Astrocyte (in vitro differentiated cells and primary cell): ENCODE results near the gene PPP1R9A. TPM values are rescaled to one million over a fixed set of nuclear protein-coding genes. Genes with fewer than 3 reads are reported as not detected.

ENCODE experiments used
- DNase-seq: peaks from one replicate; pipeline ENCODE4 v3.0.0-alpha.2; 2010; ENCODE audit warnings: low read depth
- FAIRE-seq: peaks from 2 replicates; lab custom pipeline; 2011; peaks lifted over from hg19 to GRCh38; lab: Jason Lieb, UNC
- H2AFZ ChIP-seq: 2 replicates; pipeline ENCODE4 v1.6.0; 2012; ENCODE audit warnings: low read depth, low read length, inconsistent platforms
- H3K27ac ChIP-seq: 2 replicates; pipeline ENCODE4 v1.5.1; 2011; ENCODE audit warnings: low read depth, low read length, inconsistent platforms
- H3K27me3 ChIP-seq: 2 replicates; pipeline ENCODE4 v1.6.0; 2011; ENCODE audit warnings: low read length, inconsistent platforms; ENCODE audit not compliant: insufficient read depth
- H3K36me3 ChIP-seq: 2 replicates; pipeline ENCODE4 v1.5.1; 2011; ENCODE audit warnings: low read length, inconsistent platforms; ENCODE audit not compliant: insufficient read depth
- H3K4me1 ChIP-seq: 2 replicates; pipeline ENCODE4 v1.5.1; 2011; ENCODE audit warnings: low read length, inconsistent platforms; ENCODE audit not compliant: insufficient read depth
- H3K4me2 ChIP-seq: 2 replicates; pipeline ENCODE4 v1.6.0; 2012; ENCODE audit warnings: low read length, inconsistent platforms
- H3K4me3 ChIP-seq: 2 replicates; pipeline ENCODE4 v1.5.1; 2011; ENCODE audit warnings: low read depth, mild to moderate bottlenecking, low read length, inconsistent platforms; ENCODE audit not compliant: insufficient read depth
- H3K79me2 ChIP-seq: 2 replicates; pipeline ENCODE4 v1.6.0; 2012; ENCODE audit warnings: mild to moderate bottlenecking, low read length, inconsistent platforms; ENCODE audit not compliant: insufficient read depth
- H3K9ac ChIP-seq: 2 replicates; pipeline ENCODE4 v1.6.0; 2012; ENCODE audit warnings: mild to moderate bottlenecking, low read length, inconsistent platforms
- H3K9me3 ChIP-seq: 2 replicates; pipeline ENCODE4 v1.5.1; 2012; ENCODE audit warnings: low read depth, mild to moderate bottlenecking, low read length, inconsistent platforms; ENCODE audit not compliant: insufficient read depth
- H4K20me1 ChIP-seq: 2 replicates; pipeline ENCODE4 v1.6.0; 2012; ENCODE audit warnings: low read length, inconsistent platforms; ENCODE audit not compliant: insufficient read depth
- H3K27ac Mint-ChIP-seq: one replicate; pipeline ENCODE4 v1.8.0; 2021; ENCODE audit warnings: mild to moderate bottlenecking, mixed read lengths; ENCODE audit not compliant: unreplicated experiment
- H3K27me3 Mint-ChIP-seq: one replicate; pipeline ENCODE4 v1.8.0; 2021; ENCODE audit warnings: low read depth, mixed read lengths; ENCODE audit not compliant: unreplicated experiment
- H3K36me3 Mint-ChIP-seq: one replicate; pipeline ENCODE4 v1.8.0; 2021; ENCODE audit warnings: low read depth, mixed read lengths; ENCODE audit not compliant: unreplicated experiment
- H3K4me1 Mint-ChIP-seq: one replicate; pipeline ENCODE4 v1.8.0; 2021; ENCODE audit warnings: low read depth, mixed read lengths; ENCODE audit not compliant: unreplicated experiment
- H3K4me3 Mint-ChIP-seq: one replicate; pipeline ENCODE4 v1.8.0; 2021; ENCODE audit warnings: mild to moderate bottlenecking, moderate library complexity, mixed read lengths; ENCODE audit not compliant: unreplicated experiment
- H3K9me3 Mint-ChIP-seq: one replicate; pipeline ENCODE4 v1.8.0; 2021; ENCODE audit warnings: mild to moderate bottlenecking, mixed read lengths; ENCODE audit not compliant: unreplicated experiment
- EZH2 ChIP-seq: IDR thresholded peaks from 2 replicates; pipeline ENCODE4 v1.6.1; 2012; ENCODE audit warnings: mild to moderate bottlenecking, low read length, inconsistent platforms; ENCODE audit not compliant: insufficient read depth
- total RNA-seq: library from RNA; stranded (reverse); gene quantifications from 2 replicates; pipeline ENCODE4 v1.2.1, GENCODE V29; 2021
- TF ChIP-seq, protein P1 (sequence below): IDR thresholded peaks from 2 replicates; pipeline ENCODE4 v1.5.1; 2011; ENCODE audit warnings: low read depth, mild to moderate bottlenecking, inconsistent platforms, low read length, moderate library complexity; ENCODE audit not compliant: insufficient read depth

Gene PPP1R9A
- total RNA-seq, 1 donor from 2014 or later = 7.5 TPM

GRCh38 chr7:95026018-95026417 lies 118.6 kb downstream of the PPP1R9A start:
- Mint-ChIP-seq H3K27me3 (no peaks in the 10 kb centered on the region), H3K9me3 (peaks cover 29% of the 10 kb centered on the region), H3K27ac (no peak overlapping the region), H3K36me3 (peaks cover 2% of the 10 kb centered on the region), H3K4me3 (no peak overlapping the region), H3K4me1 (peaks cover 8% of the 10 kb centered on the region)
- H3K79me2 ChIP-seq = no peaks in the 10 kb centered on the region
- no peaks in the 10 kb centered on the region for H3K27me3 ChIP-seq
- no peak overlapping the region for H3K4me3 ChIP-seq
- H3K27ac ChIP-seq = no peak overlapping the region
- H4K20me1 ChIP-seq = no peaks in the 10 kb centered on the region
- H3K9me3 ChIP-seq = peaks cover 5% of the 10 kb centered on the region
- no peak overlapping the region for H2AFZ ChIP-seq
- no peaks in the 10 kb centered on the region for H3K4me1 ChIP-seq
- H3K36me3 ChIP-seq = no peaks in the 10 kb centered on the region
- H3K9ac ChIP-seq = no peak overlapping the region
- FAIRE-seq (no peak), DNase-seq (no peak)
- TF ChIP-seq, protein P1, sequence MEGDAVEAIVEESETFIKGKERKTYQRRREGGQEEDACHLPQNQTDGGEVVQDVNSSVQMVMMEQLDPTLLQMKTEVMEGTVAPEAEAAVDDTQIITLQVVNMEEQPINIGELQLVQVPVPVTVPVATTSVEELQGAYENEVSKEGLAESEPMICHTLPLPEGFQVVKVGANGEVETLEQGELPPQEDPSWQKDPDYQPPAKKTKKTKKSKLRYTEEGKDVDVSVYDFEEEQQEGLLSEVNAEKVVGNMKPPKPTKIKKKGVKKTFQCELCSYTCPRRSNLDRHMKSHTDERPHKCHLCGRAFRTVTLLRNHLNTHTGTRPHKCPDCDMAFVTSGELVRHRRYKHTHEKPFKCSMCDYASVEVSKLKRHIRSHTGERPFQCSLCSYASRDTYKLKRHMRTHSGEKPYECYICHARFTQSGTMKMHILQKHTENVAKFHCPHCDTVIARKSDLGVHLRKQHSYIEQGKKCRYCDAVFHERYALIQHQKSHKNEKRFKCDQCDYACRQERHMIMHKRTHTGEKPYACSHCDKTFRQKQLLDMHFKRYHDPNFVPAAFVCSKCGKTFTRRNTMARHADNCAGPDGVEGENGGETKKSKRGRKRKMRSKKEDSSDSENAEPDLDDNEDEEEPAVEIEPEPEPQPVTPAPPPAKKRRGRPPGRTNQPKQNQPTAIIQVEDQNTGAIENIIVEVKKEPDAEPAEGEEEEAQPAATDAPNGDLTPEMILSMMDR = no peak
- no peak for TF ChIP-seq EZH2
- no peak overlapping the region for H3K4me2 ChIP-seq

DNA sequence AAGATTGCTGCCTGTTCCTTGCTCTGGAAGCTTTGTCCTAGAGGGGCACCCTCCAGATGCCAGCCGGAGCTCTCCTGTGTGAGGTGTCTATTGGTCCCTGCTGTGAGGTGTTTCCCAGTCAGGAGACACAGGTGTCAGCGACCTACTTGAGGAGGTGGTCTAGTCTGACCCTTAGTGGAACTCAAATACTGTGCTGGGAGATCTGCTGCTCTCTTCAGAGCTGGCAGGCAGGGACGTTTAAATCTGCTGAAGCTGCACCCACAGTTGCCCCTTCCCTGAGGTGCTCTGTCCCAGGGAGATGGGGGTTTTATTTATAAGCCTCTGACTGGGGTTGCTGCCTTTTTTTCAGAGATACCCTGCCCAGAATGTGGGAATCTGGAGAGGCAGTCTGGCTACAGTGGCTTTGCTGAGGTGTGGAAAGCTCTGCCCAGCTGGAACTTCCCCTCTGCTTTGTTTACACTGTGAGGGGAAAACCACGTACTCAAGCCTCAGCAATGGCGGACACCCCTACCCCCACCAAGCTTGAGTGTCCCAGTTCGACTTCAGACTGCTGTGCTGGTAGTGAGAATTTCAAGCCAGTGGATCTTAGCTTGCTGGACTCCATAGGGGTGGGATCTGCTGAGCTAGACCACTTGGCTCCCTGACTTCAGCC lies 119.2 kb downstream of the PPP1R9A start:
- H3K27me3 Mint-ChIP-seq = no peaks in the 10 kb centered on the region
- Histone ChIP-seq H3K27me3 (no peaks in the 10 kb centered on the region), H2AFZ (no peak overlapping the region), H3K27ac (no peak overlapping the region), H3K4me3 (no peak overlapping the region), H3K79me2 (no peaks in the 10 kb centered on the region), H4K20me1 (no peaks in the 10 kb centered on the region), H3K9ac (no peak overlapping the region), H3K4me2 (no peak overlapping the region), H3K9me3 (peaks cover 5% of the 10 kb centered on the region), H3K36me3 (no peaks in the 10 kb centered on the region), H3K4me1 (no peaks in the 10 kb centered on the region)
- no peak overlapping the region for H3K27ac Mint-ChIP-seq
- H3K9me3 Mint-ChIP-seq = peaks cover 26% of the 10 kb centered on the region
- FAIRE-seq = no peak
- H3K4me1 Mint-ChIP-seq = peaks cover 8% of the 10 kb centered on the region
- H3K4me3 Mint-ChIP-seq = no peak overlapping the region
- no peak for TF ChIP-seq EZH2
- TF ChIP-seq, protein P1 = no peak
- peaks cover 2% of the 10 kb centered on the region for H3K36me3 Mint-ChIP-seq
- no peak for DNase-seq

- TF ChIP-seq EZH2 = no peak
- TF ChIP-seq, protein P1 = no peak
- Histone ChIP-seq H3K4me3 (no peak overlapping the region), H3K79me2 (no peaks in the 10 kb centered on the region), H2AFZ (no peak overlapping the region), H3K27me3 (no peaks in the 10 kb centered on the region), H3K4me1 (no peaks in the 10 kb centered on the region), H4K20me1 (no peaks in the 10 kb centered on the region), H3K9ac (no peak overlapping the region), H3K36me3 (no peaks in the 10 kb centered on the region), H3K4me2 (no peak overlapping the region), H3K9me3 (peaks cover 5% of the 10 kb centered on the region), H3K27ac (no peak overlapping the region)
- Mint-ChIP-seq H3K27ac (no peak overlapping the region), H3K27me3 (no peaks in the 10 kb centered on the region), H3K4me3 (no peak overlapping the region), H3K4me1 (peaks cover 8% of the 10 kb centered on the region), H3K36me3 (peaks cover 2% of the 10 kb centered on the region), H3K9me3 (peaks cover 24% of the 10 kb centered on the region)
- FAIRE-seq (no peak), DNase-seq (no peak)
These were observed 120.0 kb downstream of the PPP1R9A start for GRCh38 chr7:95027234-95027872.
